DMS53 (cell line): ENCODE results near the gene RCL1.
A peak's percentile ranks its signal among the peaks of the same experiment; 100 is the strongest.
"Not testable (repeated sequence)": the region's sequence is repeated elsewhere in the genome, so short reads cannot be mapped to it uniquely, and the experiment has no call there.

Experiments
- DNase-seq: peaks from one replicate; lab custom pipeline; 2025; lab: John Stamatoyannopoulos, UW

Gene RCL1

GRCh38 chr9:4783191-4783590 lies 9.6 kb upstream of the RCL1 start:
- DNase-seq, result not testable (repeated sequence)

- DNase-seq, result no peak
These were observed 8.3 kb upstream of the RCL1 start for GRCh38 chr9:4784403-4784802.

GRCh38 chr9:4786599-4786998 lies 6.1 kb upstream of the RCL1 start:
- DNase-seq, result no peak

DNA sequence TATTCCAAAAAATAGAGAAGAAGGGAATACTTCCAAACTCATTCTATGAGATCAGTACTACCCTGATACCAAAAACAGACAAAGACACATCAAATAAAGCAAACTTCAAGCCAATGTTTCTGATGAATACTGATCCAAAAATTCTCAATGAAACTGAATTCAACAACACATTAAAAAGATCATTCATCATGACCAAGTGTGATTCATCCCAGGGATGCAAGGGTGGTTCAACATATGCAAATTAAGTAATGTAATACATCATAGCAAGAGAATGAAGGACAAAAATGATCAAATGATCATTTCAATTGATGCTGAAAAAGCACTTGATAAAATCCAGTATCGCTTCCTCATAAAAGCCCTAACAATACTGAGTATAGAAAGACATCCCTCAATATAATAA lies 4.9 kb upstream of the RCL1 start:
- DNase-seq, result no peak

- no peak for DNase-seq
These were observed 4.0 kb upstream of the RCL1 start for GRCh38 chr9:4788703-4789102.

- DNase-seq, result peak; percentile 65
These were observed 631 bp upstream of the RCL1 start for GRCh38 chr9:4792054-4792571.

DNA sequence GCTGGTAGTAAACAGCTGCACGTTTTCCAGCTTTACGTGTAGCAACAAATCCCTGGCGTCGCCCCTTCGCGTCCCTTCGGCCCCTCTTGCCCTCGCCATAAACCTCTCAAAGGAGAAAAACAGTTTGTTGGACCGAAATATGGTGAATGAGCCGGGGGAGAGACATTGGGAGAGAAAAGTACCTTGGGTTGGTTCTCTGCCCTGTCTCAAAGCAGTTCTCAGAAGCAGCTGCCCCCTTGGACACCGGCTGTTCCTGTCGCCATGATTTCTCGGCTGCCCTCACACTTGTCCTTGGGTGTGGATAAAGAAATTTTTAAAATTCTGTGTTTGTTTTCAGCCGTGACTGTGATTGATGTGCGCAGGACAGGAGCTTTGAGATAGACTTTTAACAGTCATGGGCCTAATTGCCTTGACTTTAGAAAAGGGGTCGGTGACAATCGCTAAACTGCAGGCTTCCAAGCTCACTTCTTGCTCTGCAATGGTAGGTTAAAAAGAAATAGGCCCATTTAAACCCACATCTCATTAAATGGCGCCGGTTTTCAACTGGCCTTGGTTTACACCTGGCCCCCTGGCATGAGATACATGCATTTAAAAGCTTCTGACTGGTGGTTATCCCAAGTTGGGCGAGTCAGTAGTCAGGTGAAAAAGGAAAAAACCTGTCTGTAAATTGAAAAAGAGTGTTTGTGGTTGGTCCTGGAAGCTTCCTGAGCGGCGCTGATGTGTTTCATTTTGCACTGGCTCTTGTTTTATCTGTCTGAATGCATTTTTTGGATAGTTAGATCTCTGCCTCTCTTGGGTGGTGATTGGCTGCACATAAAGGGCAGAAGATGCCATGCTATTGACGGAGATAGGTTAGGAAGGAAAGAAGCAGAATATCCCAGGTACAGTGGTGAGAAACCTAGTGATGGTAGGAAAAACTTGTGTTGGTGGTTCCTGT lies 983 bp downstream of the RCL1 start:
- DNase-seq, result no peak

DNA sequence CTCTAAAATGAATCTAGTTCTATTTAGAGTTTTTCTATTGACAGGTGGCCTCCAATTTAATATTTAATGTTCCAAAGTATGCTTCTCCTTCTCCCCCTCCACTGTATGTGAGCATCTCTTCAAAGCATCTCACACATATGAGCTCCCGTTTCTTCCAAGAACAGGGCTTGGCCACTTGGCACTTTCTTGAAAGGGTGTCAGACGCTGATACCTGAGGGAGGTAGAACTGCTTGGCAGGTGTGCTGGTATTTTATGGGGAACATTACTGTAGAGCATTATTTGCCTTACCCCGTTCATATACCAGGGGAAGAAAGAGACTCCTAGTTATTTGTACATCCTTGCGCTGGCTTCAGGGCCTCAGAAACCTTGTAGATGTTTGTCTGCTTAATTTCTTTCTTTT lies 1.9 kb downstream of the RCL1 start:
- no peak for DNase-seq

DNA sequence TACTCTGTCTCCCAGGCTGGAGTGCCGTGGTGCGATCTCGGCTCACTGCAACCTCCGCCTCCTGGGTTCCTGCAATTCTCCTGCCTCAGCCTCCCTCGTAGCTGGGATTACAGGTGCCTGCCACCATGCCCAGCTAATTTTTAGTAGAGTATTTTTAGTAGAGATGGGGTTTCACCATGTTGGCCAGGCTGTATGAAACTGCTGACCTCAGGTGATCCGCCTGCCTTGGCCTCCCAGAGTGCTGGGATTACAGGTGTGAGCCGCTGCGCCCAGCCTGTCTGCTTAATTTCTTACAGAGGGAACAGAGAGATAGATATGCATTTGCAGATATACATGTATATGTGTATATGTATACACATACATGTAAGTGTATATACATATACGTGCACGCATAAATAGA lies 2.4 kb downstream of the RCL1 start:
- DNase-seq, result not testable (repeated sequence)

- DNase-seq, result no peak
These were observed 3.8 kb downstream of the RCL1 start for GRCh38 chr9:4796530-4796929.

- DNase-seq, result peak; percentile 37
These were observed 4.5 kb downstream of the RCL1 start for GRCh38 chr9:4796988-4797853.

- no peak for DNase-seq
These were observed 5.1 kb downstream of the RCL1 start for GRCh38 chr9:4797854-4798150.

DNA sequence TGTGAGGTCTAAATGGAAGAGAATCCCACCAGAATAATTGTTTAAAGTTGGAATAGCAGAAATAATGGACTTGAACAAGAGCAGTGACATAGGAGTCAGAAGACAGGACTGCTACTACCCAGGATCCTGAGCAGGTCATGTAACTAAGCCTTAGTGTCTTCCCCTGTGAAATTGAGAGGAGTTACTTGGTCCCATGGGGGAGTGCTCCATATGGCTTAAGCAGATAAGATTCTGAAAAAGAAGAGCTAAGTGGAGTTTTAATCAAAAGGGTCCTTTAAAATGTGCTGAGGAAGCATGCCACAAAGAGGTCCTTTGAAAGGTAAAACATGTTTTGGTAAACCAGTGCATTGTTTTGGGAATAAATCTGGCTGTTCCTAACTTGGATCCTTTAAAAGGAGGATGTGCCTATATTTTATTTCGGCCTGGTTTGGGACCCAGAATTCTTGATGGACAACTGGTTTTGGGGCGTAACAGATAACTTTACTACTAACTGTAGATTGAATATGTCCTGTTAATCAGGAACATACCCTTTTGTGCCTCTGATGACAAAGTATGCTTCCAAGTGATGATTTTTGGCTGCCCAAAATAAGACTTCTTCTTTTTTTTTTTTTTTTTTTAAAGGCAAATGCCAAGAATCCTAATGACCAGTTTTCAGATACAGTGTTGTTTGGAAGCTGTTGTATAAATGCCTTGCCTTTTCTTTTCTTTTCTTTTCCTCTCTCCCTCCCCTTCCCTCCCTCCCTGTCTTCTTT lies 5.7 kb downstream of the RCL1 start:
- no peak for DNase-seq

GRCh38 chr9:4799033-4799430 lies 6.3 kb downstream of the RCL1 start:
- no peak for DNase-seq

DNA sequence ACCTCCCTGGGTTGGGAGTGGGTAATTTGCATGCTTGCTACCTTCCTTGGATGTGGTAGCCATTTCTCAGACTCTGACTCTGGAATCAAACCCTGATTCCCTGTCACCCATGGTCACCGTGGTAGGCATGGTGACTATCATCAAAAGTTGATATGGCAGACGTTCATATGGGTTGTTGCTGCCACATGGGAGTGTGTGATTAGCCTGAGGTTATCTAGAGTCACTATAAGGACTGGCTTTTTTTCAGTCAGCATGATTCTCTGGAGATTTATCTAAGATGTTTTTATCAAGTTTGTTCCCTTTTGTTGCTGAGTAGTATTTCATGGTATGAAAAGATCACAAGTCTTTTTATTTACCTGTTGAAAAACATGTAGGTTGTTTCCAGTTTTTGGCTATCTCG lies 7.0 kb downstream of the RCL1 start:
- DNase-seq, result no peak

DNA sequence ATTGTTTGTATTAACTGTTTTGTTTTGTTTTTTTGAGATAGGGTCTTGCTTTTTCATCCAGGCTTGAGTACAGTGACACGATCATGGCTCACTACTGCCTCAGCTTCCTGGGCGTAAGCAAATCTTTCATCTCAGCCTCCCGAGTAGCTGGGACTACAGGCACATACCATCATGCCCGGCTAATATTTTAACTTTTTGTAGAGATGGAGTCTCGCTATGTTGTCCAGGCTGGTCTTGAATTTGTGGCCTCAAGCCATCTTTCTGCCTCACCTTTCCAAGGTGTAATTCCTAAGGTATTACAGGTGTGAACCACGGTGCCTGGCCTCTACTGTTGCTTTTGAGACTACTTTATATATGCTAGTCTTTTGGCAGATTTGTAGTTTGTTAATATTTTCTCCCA lies 8.4 kb downstream of the RCL1 start:
- DNase-seq, result no peak

DNA sequence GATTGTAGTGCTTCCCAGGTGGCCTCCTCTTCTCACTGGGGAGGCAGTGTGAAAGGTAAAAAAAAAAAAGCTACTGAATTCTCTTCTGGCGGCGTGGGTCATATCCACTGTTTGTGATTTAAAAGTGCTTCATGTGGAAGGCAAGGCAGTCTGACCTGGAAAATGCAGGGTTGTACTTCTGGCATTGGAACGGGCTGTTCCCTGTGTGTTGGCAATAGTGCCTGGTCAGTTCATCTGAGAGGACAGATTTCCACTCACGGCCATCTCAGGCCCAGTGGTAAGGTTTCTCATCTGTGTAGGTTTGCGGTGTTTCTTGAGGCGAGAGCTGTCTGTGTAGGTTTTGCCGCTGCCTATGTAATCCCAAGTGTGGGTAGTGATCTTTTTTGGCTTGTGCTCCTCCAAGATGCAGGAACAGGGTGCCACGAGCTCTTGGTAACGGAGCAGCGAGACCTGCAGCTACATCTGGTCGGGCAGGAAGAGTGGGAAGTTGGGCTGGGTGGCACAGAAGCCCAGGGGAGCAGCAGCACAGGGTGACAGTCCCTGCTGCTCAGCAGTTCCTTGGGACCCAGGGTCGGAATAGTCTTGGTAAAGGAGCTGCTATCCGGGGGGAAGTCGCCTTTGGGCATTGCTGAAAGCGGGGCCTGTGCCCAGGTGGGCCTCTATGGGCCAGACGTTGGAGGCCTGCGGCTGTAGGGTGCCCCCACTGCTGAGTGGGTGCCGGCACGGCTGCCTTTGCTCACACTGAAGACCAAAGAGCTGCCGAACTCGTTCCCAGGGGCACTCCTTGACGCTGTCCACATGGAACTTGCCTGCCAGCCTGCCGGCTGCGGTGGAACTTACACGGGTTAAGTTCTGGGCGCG lies 11.2 kb downstream of the RCL1 start:
- no peak for DNase-seq

DNA sequence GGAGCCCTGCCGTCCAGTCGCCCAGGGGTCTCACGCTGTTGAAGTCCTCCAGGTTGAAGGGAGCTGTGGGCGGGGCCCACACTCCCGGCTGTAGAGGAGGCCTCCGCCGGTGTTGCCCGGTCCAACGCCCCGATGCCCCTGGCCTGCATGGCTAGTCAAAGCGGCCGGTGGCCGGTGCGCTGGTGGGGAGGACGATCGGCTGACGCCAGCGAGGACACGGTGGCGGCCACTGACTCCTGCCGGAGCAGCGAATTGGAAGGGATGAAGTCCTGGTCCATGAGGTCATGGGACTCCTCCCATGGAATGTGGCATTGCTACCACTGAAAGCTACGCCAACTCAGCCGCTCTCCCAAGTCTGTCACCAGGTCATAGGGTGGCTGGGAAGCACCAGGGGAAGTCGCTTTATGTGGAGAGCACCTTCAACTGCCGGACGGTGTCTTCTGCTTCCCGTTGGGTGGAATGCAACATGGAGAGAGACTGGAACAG lies 11.8 kb downstream of the RCL1 start:
- DNase-seq, result no peak

- peak; percentile 8 for DNase-seq
These were observed 12.6 kb downstream of the RCL1 start for GRCh38 chr9:4805191-4805918.

DNA sequence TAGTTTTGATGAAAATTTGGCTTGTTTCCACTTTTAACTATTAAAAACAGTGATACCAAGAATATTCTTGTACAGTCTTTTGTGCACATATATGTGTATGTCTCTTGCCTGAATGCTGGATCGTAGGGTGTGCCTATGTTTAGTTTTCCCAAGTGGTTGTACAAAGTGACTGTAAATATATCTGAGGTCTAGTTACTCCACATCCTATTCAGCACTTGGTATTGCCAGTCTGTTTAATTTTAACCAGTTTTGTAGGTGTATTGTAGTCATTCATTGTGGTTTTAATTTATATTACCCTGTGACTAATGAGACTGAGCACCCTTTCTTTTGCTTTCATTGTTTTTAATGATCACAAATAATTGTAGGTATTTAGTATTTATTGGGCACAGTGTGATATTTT lies 17.8 kb downstream of the RCL1 start:
- DNase-seq, result no peak
